GM06990 (cell line): ENCODE results near the gene CNTN5.

Source experiments
- DNase-seq: peaks from one replicate; pipeline ENCODE4 v3.0.0-alpha.2; 2011; ENCODE audit not compliant: insufficient read length; ENCODE audit errors: extremely low read depth
- H3K27me3 ChIP-seq: replicated peaks from 2 replicates; pipeline ENCODE4 v1.6.0; 2011; ENCODE audit warnings: low read length; ENCODE audit not compliant: control insufficient read depth, insufficient read depth
- H3K36me3 ChIP-seq: 2 replicates; pipeline ENCODE4 v1.5.1; 2011; ENCODE audit warnings: low read length; ENCODE audit not compliant: control insufficient read depth, insufficient read depth
- H3K4me3 ChIP-seq: replicated peaks from 2 replicates; pipeline ENCODE4 v1.5.1; 2011; ENCODE audit warnings: low read depth, mild to moderate bottlenecking, control low read depth, low read length
- CTCF ChIP-seq: IDR thresholded peaks from 2 replicates; pipeline ENCODE4 v1.5.1; 2011; ENCODE audit warnings: low read length, control low read depth, mild to moderate bottlenecking, inconsistent platforms; ENCODE audit not compliant: insufficient read depth, poor library complexity, severe bottlenecking

CNTN5 gene

GRCh38 chr11:100093698-100094097 is 1072.9 kb downstream of the CNTN5 start:
- H3K27me3 ChIP-seq = no peaks in the 10 kb centered on the region
- TF ChIP-seq CTCF = no peak
- H3K36me3 ChIP-seq = no peaks in the 10 kb centered on the region
- DNase-seq = no peak
- H3K4me3 ChIP-seq = no peak overlapping the region

GRCh38 chr11:100094121-100094865 is 1073.5 kb downstream of the CNTN5 start:
- H3K4me3 ChIP-seq = no peak overlapping the region
- no peak for TF ChIP-seq CTCF
- DNase-seq = no peak
- H3K27me3 ChIP-seq = no peaks in the 10 kb centered on the region
- H3K36me3 ChIP-seq = no peaks in the 10 kb centered on the region

- no peak for TF ChIP-seq CTCF
- Histone ChIP-seq H3K27me3 (no peaks in the 10 kb centered on the region), H3K4me3 (no peak overlapping the region), H3K36me3 (no peaks in the 10 kb centered on the region)
- DNase-seq = no peak
These were observed 1075.1 kb downstream of the CNTN5 start for GRCh38 chr11:100095809-100096208.

GRCh38 chr11:100098560-100098959 is 1077.8 kb downstream of the CNTN5 start:
- Histone ChIP-seq H3K4me3 (no peak overlapping the region), H3K36me3 (no peaks in the 10 kb centered on the region), H3K27me3 (no peaks in the 10 kb centered on the region)
- TF ChIP-seq CTCF = no peak
- DNase-seq = no peak

- no peak for TF ChIP-seq CTCF
- Histone ChIP-seq H3K27me3 (no peaks in the 10 kb centered on the region), H3K4me3 (no peak overlapping the region), H3K36me3 (no peaks in the 10 kb centered on the region)
- no peak for DNase-seq
These were observed 1084.7 kb downstream of the CNTN5 start for GRCh38 chr11:100105255-100105981.

- no peaks in the 10 kb centered on the region for H3K36me3 ChIP-seq
- DNase-seq = no peak
- no peaks in the 10 kb centered on the region for H3K27me3 ChIP-seq
- H3K4me3 ChIP-seq = no peak overlapping the region
- no peak for TF ChIP-seq CTCF
These were observed 1085.2 kb downstream of the CNTN5 start for GRCh38 chr11:100105982-100106358.
